Stimulated activated CD4-positive, alpha-beta T cell treated with anti-CD3 and anti-CD28 coated beads, Interleukin-2, amount 100 ng/mL, for 4 hours (primary cell): ENCODE data around the gene PHEX.
A peak's percentile ranks its signal among the peaks of the same experiment; 100 is the strongest.

Experiments
- DNase-seq: peaks from one replicate; pipeline ENCODE4 v3.0.0-alpha.2; 2020; ENCODE audit warnings: low read depth

The PHEX gene

GRCh38 chrX:22040184-22040583 lies 8.1 kb downstream of the PHEX start:
- no peak for DNase-seq

- DNase-seq: no peak
Observed at GRCh38 chrX:22041907-22042530, 9.9 kb downstream of the PHEX start.

- no peak for DNase-seq
Observed at GRCh38 chrX:22043872-22044271, 11.7 kb downstream of the PHEX start.

GRCh38 chrX:22047468-22047867 lies 15.3 kb downstream of the PHEX start:
- DNase-seq: no peak

- DNase-seq: no peak
Observed at GRCh38 chrX:22053481-22053880, 21.4 kb downstream of the PHEX start.

- DNase-seq: no peak
Observed at GRCh38 chrX:22056235-22056634, 24.1 kb downstream of the PHEX start.

GRCh38 chrX:22057667-22058066 lies 25.5 kb downstream of the PHEX start:
- DNase-seq: no peak

GRCh38 chrX:22059775-22060174 lies 27.6 kb downstream of the PHEX start:
- no peak for DNase-seq

GRCh38 chrX:22060415-22061280 lies 28.5 kb downstream of the PHEX start:
- DNase-seq: peak; percentile 24

- DNase-seq: peak; percentile 33
Observed at GRCh38 chrX:22063284-22063683, 31.2 kb downstream of the PHEX start.

- no peak for DNase-seq
Observed at GRCh38 chrX:22069586-22069985, 37.5 kb downstream of the PHEX start.

- no peak for DNase-seq
Observed at GRCh38 chrX:22073928-22074327, 41.8 kb downstream of the PHEX start.

- no peak for DNase-seq
Observed at GRCh38 chrX:22078117-22078516, 46.0 kb downstream of the PHEX start.

- DNase-seq: peak; percentile 19
Observed at GRCh38 chrX:22081475-22082092, 49.5 kb downstream of the PHEX start.

- no peak for DNase-seq
Observed at GRCh38 chrX:22086003-22086402, 53.9 kb downstream of the PHEX start.

GRCh38 chrX:22087011-22087557 lies 55.0 kb downstream of the PHEX start:
- DNase-seq: no peak

- no peak for DNase-seq
Observed at GRCh38 chrX:22088326-22088725, 56.2 kb downstream of the PHEX start.

- no peak for DNase-seq
Observed at GRCh38 chrX:22090181-22090580, 58.1 kb downstream of the PHEX start.

GRCh38 chrX:22093550-22093949 lies 61.4 kb downstream of the PHEX start:
- no peak for DNase-seq

- no peak for DNase-seq
Observed at GRCh38 chrX:22095286-22095685, 63.2 kb downstream of the PHEX start.

- DNase-seq: no peak
Observed at GRCh38 chrX:22095856-22096255, 63.7 kb downstream of the PHEX start.

- no peak for DNase-seq
Observed at GRCh38 chrX:22097012-22097694, 65.0 kb downstream of the PHEX start.
